Measurements from ENCODE around the gene FOXO4.

Gene FOXO4

DNA sequence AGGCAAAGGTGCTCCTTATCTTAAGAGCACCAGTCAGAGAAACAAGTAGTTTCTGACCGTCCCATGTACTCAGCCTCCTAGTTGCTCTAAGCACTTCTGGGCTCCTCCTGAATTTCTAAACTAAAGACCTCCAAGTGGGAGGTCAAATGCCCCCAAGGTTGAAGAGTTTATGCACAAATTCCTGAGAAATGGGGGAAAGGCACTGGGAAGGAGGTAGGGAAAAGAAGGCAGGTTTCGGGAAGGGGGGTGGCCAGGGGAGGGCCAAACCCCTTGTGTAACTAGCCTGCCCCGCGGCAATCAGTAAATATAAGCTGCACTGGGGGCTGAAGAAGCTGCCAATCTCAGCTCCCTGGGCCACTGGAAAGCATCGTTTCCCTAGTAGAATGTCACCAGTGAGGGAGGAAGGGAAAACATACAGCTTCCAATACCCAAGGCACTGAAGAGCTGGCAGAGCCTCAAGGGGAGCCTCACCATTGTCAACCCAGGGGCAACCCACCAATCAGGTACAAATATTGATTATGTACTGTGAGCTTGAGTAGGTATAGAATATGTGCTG lies 3.4 kb downstream of the FOXO4 start:
- in situ Hi-C loops (cut with HindIII; ENCODE audit: low sequenced_read_pairs) = no loop called here

DNA sequence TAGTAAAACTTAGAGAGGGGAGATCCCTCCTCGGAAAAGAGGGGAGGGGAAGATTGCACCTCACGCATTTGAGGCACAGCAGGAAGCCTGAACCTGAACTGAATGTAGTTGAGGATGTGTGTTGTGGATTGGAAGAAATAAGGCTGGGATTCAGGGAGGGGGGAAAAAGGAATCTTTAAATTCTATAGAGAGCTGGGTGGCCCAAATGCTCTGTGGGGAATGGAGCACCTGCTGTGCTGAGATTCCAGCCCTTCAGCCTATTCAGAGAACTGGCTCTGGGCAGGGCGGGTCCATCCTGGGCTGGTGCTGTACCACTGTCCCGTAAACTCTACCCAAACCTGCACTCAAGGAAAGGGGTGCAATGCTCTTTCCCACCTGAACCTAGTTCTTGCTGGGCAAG lies 4.1 kb downstream of the FOXO4 start:
- in situ Hi-C loops (cut with HindIII; ENCODE audit: low sequenced_read_pairs) = no loop called here

DNA sequence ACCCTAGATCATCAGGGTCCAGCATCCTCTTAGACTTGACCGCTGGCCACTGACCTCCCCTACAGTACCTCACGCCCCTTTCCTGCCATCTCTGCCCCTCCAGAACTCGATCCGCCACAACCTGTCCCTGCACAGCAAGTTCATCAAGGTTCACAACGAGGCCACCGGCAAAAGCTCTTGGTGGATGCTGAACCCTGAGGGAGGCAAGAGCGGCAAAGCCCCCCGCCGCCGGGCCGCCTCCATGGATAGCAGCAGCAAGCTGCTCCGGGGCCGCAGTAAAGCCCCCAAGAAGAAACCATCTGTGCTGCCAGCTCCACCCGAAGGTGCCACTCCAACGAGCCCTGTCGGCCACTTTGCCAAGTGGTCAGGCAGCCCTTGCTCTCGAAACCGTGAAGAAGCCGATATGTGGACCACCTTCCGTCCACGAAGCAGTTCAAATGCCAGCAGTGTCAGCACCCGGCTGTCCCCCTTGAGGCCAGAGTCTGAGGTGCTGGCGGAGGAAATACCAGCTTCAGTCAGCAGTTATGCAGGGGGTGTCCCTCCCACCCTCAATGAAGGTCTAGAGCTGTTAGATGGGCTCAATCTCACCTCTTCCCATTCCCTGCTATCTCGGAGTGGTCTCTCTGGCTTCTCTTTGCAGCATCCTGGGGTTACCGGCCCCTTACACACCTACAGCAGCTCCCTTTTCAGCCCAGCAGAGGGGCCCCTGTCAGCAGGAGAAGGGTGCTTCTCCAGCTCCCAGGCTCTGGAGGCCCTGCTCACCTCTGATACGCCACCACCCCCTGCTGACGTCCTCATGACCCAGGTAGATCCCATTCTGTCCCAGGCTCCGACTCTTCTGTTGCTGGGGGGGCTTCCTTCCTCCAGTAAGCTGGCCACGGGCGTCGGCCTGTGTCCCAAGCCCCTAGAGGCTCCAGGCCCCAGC lies 5.2 kb downstream of the FOXO4 start:
- in situ Hi-C loops (cut with HindIII; ENCODE audit: low sequenced_read_pairs) = no loop called here

DNA sequence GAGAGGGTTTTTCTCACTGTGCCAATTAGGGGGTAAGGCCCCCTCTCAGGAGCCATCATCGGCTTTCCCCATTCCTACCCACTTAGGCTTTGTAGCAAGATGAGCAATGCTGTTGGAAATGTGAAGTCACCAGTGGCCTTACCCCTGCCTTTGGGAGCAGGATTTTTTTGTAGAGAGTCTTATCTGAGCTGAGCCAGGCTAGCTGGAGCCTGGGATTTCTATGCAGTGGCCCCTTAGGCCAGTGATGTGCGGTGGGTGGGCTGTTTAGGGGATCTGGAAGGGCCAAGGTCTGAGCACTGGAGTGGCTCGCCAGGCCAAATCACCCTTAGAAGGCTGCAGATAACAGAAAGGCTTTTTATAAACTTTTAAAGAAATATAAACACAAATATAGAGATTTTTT lies 6.6 kb downstream of the FOXO4 start:
- in situ Hi-C loops (cut with HindIII; ENCODE audit: low sequenced_read_pairs) = no loop called here

DNA sequence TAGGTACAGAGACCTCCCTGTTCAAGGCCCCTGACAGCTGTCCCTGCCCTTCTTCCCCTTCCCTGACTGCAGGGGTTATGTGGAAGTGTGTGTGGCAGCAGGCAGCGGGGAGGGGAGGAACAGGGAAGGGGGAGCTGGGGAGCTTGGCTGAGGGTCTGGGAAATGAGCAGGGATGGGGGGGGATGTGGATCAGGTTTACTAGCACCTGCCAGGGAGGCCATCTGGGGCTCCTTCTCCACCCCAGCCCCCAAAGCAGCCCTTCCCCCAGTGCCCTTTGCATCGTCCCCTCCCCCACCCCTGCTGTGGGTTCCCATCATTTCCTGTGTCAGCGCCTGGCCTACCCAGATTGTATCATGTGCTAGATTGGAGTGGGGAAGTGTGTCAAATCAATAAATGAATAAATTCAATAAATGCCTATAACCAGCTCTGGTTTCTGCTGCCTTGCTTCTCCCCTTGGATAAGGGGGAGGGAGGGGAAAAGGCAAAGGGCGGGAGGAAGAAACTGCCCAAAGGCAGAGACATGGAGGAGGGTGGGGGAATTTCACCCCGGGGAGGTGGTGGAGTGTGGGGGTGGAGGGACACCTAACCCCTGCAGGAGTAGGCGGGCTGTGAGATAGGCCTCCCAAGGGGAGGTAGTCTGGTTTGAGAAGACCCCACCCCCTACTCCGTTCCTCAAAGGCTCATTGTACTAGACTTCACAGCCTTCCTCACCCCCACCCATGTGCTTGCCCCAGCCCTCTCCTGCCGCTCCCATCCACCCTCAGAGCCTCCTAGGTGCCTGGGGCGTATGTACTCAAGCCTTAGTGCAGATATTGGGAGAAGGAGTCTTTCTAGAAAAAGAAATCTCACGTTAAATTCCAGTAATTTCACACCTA lies 7.7 kb downstream of the FOXO4 start:
- in situ Hi-C loops (cut with HindIII; ENCODE audit: low sequenced_read_pairs) = no loop called here

DNA sequence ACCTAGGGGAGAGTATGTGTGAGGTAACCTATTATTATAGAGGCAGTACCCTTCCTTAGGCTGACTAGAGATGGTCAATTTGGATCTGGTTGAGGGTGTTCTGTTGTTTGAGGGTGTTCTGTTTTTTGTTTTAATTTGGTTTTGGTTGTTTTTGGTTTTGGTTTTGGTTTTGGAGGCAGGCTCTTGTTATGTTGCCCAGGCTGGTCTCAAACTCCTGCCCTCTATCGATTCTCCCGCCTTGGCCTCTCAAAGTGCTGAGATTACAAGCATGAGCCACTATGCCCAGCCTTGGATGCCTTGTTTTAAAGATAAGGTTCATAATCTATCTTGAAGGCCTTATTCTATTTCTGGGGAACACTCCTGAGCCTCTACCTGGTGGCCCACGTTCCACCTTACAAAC lies 10.0 kb downstream of the FOXO4 start:
- in situ Hi-C loops (cut with HindIII; ENCODE audit: low sequenced_read_pairs) = no loop called here

DNA sequence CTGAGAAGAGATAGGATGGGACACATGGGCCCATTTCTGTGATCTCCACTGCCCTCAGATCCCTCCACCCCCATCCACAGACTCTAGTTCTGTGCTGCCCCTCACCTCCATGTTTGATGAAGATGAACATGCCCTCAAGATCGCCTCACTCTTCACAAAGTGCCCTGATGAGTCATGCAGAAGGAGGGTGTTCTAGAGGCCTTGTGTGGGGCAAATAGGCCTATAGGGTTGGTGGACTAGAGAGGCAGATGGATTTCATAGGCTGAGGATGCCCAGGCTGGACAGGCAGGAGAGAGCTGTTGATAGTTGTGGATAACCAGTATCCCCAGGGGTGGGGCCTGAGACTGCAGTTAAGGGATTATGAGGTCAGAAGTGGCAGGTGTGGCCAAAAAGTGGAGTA lies 10.8 kb downstream of the FOXO4 start, which contains the start of gene CXorf65:
TSS of gene CXorf65 (minus strand) at position 314 of the 400 bp plus-strand sequence. CDS start at position 130, 184 bp downstream.
- in situ Hi-C loops (cut with HindIII; ENCODE audit: low sequenced_read_pairs) = no loop called here

DNA sequence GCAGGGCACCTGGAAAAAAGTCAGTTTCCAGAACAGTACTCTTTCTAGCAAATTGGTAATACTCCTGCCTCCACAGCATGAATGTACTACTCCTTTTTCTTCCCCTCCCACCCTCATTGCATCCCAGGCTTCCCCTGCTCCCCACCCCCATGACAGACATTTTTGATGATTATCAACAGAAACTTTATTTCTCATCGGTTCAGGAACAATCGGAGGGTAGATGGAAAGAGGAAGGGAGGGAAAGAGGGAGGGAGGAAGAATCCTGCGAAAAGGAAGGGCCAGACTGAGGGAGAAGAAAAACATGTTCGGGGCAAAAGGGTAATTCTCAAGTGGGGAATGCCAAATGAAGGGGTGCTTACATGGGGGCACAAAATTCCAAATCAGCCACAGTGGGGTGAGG lies 11.6 kb downstream of the FOXO4 start:
- in situ Hi-C loops (cut with HindIII; ENCODE audit: low sequenced_read_pairs) = no loop called here

DNA sequence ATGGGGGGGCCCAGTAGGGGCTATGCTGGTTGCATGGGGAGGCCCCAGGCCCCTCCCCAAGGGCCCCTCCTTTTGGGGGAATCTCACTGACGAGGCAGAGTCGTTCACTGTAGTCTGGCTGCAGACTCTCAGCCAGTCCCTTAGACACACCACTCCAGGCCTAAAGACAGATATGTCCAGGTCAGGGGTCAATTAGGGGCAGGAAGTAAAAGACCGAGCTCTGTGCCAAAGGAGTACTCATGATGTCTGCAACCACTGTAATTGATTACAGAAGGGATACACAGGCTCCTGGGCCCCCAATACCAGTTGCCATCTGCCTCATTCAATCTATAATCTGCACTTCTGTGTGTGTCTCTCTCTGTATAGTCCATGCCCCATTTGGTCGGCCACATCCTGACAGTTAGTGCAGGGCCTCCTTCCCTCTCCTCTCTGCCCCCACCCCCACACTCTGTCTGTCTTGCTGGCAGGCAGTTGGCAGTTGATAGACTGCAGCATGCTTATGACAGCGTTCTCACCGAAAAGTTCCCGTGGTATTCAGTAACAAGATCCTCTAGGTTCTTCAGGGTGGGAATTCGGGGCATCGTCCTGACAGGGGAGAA lies 12.2 kb downstream of the FOXO4 start:
- in situ Hi-C loops (cut with HindIII; ENCODE audit: low sequenced_read_pairs) = no loop called here

DNA sequence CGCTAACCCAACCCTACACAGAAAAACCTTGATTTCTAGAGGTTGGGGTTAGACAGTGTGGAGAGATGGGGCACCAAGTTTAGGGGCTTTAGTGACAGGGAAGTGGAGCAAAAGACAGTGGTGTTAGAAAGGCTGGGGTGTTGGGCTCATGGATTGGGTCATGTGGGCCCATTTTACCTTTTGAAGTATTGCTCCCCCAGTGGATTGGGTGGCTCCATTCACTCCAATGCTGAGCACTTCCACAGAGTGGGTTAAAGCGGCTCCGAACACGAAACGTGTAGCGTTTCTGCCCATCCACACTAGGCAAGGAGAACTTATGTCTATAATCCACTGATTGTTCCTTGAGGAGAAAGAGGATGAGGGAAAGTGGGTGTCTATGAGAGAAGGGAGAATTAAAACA lies 13.4 kb downstream of the FOXO4 start:
- in situ Hi-C loops (cut with HindIII; ENCODE audit: low sequenced_read_pairs) = no loop called here

DNA sequence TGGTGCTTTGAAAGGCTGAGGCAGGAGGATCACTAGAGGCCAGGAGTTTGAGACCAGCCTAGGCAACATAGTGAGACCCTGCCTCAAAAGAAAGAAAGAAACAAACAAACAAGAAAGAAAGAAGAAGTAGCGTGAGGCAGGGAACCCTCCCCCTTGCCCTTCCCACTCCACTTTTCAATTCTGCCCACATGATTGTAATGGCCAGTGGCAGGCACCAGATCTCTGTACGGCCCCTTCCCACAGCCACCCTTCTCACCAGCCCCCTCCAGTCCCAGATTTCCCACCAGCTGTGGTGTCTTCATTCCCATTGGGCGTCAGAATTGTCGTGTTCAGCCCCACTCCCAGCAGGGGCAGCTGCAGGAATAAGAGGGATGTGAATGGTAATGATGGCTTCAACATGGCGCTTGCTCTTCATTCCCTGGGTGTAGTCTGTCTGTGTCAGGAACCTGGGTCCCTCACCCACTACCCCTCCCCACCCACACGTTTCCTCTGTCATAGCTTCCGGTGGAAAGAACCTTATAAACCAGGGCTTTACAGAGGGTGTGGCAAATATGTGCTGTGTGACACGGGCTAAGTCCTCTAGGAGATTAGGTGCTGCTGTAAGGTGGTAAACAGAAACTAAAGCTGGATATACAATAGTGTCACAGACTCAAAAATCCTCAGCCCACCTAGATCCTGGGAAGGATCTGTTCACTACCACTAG lies 15.6 kb downstream of the FOXO4 start, which contains the start of gene IL2RG:
TSS of gene IL2RG (minus strand) at position 437 of the 703 bp plus-strand sequence. CDS start at position 399, 38 bp downstream.
- in situ Hi-C loops (cut with HindIII; ENCODE audit: low sequenced_read_pairs) = no loop called here

DNA sequence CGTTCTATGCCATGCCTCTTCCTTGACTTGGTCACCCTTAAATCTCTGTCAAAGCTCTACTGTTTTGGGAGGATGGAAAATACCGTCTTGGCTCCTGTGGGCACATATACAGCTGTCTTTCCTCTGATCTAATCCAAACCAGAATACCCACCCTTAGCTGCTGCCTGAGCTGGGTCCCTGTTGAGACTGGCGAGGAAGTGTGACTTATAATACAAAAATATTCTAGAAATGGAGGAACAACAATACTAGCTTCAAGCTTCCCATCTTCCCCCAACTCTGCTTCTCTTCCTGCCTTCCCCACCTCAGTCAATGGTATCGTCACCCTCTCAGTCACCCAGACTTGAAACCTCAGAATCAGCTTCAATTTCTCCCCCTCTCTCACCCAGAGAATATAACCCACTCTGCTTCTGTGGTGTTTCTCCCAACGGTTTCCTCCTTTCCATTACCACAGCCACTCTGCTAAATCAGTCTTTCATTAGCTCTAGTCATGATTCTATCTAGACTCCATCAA lies 16.3 kb downstream of the FOXO4 start:
- in situ Hi-C loops (cut with HindIII; ENCODE audit: low sequenced_read_pairs) = no loop called here

DNA sequence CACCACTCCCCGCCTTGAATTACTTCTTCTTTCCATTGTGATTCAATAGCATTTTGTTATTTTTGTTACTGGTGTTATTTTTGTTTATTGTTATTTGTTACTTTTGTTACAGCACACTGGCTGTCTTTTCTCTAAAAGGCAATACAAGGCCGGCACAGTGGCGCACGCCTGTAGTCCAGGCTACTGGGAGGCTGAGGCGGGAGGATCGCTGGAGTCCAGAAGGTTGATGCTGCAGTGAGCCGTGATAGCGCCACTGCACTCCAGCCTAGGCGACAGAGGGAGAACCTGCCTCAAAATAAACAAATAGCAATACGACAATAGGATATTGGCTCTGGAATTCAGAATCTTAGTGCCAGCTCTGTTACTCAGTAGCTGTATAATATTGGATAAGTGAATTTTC lies 21.7 kb downstream of the FOXO4 start:
- in situ Hi-C loops (cut with HindIII; ENCODE audit: low sequenced_read_pairs) = no loop called here

DNA sequence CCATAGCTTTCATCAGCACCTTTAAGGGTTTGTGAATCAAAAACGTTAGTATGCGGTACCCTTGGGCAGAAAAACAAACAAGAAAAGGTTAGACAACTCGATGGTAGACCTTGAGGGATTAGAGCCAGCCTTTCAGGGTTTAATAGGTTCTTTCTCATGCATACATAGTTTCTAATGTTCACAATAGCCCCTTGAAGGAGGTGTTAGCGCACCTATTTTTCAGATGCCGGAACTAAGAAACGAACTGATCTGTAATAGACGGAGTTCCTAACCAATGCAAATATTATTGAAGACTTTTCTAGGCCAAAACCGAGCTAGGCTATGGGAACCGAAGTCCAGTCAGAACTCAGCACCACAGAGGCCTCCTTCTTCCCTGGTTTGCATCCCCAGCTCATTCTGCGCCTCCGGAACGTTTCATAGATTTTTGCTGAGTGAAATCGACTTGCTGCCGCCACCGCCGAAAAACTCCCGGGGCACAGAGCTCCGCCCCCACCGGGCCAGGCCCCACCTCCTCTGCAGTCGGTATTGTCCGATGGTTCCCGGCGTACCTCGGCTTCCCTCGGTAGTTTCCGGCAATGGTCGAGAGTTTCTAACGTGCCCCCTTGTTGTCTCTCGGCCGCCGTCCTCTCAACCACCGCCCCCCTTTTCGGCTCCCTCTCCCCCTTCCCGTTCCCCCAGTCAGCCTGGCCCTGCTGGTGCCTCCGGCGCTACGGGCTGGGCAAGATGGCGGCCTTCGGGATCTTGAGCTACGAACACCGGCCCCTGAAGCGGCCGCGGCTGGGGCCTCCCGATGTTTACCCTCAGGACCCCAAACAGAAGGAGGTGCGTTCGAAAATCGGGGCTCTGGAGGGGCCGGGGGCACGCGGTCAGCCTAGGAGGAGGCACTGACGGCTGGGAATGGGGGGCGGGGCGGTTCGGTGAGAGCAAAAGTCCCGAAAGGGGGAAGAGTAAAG lies 22.7 kb downstream of the FOXO4 start, which contains the start of gene MED12:
TSS of gene MED12 (plus strand) at position 565 of the 953 bp plus-strand sequence. CDS start at position 724, 159 bp downstream.
- in situ Hi-C loops (cut with HindIII; ENCODE audit: low sequenced_read_pairs) = no loop called here

DNA sequence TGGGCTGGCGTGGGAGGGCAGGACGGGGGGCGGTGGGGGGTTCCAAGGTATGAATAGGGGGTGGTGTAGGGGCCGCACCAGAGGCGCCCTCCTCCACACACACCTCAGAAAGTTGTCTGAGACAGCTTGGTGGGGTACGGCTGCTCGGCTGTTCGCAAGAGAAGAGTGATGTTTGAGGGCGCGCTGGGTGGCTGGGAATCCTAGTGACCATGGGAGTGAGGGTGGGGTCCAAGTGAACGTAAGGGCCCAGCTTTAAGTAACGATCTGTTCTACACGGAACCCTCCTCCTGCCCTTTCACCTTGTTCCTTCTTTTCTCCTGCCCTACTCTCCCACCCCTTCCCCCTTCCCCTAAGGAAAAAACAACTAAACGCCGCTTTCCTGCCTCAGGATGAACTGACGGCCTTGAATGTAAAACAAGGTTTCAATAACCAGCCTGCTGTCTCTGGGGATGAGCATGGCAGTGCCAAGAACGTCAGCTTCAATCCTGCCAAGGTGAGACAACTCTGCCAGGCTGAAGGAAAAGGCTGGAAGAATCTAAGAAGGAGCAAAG lies 23.4 kb downstream of the FOXO4 start:
- in situ Hi-C loops (cut with HindIII; ENCODE audit: low sequenced_read_pairs) = no loop called here

DNA sequence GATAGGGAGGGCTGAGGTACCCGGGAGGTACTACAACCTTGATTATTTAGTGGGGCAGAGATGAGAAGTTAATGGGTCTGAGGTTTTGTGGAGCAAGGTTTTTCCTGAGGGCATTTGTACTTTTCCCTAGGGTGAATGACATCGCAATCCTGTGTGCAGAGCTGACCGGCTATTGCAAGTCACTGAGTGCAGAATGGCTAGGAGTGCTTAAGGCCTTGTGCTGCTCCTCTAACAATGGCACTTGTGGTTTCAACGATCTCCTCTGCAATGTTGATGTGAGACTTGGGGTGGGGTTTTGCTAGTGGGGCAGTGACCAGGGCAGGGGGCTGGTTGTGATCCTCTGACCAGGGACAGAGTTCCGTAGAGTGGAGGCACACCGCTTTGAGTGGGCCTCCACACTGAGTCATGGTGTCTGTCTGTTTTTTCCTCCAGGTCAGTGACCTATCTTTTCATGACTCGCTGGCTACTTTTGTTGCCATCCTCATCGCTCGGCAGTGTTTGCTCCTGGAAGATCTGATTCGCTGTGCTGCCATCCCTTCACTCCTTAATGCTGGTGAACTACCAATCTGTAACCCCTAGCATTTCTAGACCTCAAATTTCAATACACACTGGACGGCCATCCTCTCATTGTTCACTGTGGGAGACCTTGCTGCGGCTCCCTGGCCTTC lies 32.6 kb downstream of the FOXO4 start:
- in situ Hi-C loops (cut with HindIII; ENCODE audit: low sequenced_read_pairs) = no loop called here

DNA sequence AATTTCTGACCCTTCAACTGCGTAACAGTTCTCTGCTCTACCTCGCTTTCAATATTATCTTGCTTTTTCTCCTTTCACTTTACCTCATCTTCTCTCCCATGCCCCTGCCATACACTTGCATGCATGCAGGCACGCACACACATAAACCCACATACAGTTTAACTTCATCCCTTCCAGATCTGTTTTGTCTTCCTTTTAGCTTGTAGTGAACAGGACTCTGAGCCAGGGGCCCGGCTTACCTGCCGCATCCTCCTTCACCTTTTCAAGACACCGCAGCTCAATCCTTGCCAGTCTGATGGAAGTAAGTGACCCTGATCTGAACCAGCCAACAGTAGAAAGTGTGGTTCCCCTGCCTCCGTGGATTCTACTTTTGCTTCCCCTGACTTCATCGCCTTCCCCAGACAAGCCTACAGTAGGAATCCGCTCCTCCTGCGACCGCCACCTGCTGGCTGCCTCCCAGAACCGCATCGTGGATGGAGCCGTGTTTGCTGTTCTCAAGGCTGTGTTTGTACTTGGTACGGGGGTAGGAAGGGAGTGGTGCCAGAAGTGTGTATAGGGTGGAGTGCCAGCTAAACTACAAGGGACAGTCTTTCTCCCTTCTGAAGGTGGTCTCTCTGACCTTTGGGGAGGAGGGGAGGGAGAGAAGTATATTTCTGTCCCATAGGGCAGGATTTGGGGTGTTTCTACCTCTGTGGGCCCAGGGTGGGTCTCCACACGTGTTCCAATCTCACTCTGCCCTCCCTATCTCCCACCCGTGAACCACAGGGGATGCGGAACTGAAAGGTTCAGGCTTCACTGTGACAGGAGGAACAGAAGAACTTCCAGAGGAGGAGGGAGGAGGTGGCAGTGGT lies 33.5 kb downstream of the FOXO4 start:
- in situ Hi-C loops (cut with HindIII; ENCODE audit: low sequenced_read_pairs) = no loop called here

Measured in endothelial cell of hepatic sinusoid (primary cell).